Measurements from ENCODE around the gene AIFM3.

The AIFM3 gene

DNA sequence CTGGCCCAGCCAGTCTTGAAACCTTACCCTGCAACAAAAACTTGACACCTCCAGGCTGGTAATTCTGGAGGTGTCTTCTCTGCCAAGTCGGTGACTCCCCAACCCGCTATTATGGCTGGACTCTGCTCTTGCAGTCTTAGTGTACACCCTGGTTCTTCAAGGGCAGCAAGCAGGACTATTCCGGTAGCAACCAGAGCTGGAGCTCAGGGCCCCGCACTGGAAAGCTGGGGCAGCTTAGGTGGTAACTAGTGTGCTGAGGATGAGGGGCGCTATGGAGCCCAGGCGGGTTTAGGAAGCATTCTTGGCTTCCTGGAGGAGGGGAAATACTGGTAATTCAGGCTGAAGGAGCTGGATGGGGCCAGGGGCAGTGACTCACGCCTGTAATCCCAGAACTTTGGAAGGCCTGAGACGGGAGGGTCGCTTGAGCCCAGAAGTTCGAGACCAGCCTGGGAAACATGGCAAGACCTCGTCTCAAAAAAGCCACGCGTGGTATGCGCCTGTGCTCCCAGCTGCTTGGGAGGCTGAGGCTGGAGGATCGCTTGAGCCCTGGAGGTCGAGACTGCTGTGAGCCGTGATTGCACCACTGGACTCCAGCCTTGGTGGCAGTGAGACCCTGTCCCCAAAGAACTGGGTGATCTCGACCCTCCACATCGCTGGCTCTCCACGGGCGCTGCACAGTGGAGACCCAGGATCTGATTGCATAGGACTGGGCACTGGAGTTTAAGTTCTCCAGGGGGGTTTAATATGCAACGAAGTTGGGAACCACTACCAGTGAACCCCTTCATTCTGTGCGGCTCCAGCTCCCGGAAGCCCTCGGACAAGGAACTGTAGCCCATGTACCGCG is 10.6 kb upstream of the AIFM3 start:
- H3K4me3 ChIP-seq (ENCODE audit: low read depth, low read length), result peak overlapping the region; percentile 60
- DNase-seq (ENCODE audit: low read depth), result no peak

DNA sequence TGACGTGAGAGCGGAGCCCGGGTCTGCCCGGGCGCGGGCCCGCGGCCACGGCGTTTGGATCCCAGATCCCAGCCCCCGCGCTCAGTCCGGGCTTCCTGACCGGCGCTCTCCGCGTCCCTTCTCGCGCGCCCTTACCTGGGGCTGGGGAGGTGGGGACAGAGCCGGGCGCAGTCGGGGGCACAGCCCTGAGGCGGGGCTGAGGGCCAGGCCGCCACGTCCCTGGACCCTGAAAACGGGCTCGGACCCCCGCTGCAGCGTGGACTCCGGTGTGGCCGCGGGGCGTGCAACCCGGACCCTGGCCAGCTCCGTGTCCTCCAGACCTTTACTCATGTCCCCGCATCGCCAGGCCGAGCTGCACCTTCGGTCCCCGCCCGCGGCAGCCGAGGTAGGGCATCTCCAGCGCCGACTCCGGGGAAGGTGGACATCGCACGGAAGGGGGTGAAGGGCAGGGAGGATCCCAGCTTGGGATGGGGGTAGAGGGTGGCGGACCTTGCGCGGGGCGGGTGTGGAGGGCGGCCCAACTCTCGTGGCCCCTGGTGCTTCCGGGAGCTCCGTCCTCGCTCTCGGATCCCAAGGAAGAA is 9.9 kb upstream of the AIFM3 start:
- DNase-seq (ENCODE audit: low read depth), result no peak
- peak overlapping the region; percentile 60 for H3K4me3 ChIP-seq (ENCODE audit: low read depth, low read length)

DNA sequence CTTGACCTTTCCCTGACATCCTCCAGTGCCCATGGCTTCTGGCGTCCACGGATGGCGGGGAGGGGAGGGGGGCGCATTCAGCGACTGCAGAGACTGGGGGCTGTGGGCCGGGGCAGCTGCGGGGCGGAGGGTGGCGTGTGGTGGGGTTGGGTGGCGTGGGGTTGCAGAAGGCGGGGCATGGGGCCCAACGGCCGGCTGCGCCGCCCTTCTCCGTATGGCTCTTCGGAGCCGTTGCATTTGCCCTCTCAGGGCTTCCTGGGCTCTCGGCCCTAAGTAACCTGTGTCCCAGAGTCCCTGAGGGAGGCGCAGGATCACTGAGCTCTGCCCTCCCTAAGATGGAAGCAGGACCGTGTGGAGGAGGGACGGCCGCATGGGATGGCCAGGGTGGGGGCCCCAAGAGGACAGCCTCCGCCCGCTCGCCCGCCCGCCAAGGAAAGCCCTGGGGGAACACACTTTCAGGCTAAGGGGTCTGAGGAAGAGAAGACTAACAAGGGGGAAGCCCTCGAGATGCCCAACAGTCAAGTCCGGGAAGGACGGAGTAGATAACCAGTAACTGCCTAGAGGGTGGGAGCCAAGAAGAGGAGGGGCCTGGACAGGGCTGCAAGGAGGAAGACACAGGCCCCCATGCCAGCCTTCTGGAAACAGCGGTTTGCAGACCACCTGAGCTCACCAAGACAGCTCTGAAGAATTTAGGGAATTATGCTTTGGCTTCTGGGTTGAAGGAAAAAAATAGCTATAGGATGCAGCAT is 9.2 kb upstream of the AIFM3 start:
- peak overlapping the region; percentile 60 for H3K4me3 ChIP-seq (ENCODE audit: low read depth, low read length)
- DNase-seq (ENCODE audit: low read depth), result no peak

DNA sequence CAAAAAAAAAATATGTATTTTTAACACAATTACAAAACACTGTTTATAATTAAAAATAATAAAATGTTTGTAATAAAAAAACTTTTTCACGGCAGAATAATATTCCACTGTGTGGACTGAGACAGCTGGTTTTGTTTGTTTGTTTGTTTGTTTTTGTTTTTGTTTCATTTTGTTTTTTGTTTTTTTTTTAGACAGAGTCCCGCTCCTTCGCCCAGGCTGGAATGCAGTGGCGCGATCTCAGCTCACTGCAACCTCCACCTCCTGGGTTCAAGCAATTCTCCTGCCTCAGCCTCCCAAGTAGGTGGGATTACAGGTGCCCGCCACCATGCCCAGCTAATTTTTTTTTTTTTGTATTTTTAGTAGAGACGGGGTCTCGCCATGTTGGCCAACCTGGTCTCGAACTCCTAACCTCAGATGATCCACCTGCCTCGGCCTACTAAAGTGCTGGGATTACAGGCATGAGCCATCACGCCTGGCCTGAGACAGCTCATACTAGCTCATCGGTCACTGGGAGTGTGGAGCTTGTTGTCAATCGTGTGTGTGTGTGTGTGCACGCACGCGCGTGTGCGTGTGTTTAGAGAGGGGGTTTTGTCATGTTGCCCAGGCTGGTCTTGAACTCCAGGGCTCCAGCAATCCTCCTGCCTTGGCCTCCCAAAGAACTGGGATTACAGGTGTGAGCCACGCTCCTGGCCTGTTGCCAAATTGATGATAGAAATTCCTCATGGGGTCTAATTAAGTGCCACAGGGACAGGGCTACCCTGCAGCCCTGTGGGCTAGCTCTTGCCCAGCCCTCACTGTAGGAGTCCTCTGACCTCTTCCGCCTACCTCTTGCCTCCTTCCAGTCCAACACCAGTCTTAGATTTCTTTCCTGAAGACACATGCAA is 7.2 kb upstream of the AIFM3 start:
- no peak overlapping the region for H3K4me3 ChIP-seq (ENCODE audit: low read depth, low read length)
- no peak for DNase-seq (ENCODE audit: low read depth)

DNA sequence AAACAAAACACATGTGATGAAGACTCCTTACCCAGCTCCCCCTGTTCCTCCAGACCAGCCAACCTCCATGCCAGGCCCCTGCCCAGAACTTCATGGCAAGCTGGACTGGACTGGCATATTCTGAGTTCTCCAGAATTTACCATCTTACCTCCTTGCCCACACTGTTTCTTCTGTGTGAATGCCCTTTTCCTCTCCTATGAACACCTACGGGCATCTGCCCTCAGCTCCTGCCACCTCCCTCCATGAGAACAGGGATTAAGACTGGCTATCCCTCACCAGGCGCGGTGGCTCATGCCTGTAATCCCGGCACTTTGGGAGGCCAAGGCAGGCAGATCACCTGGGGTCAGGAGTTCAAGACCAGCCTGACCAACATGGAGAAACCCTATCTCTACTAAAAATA is 6.4 kb upstream of the AIFM3 start:
- DNase-seq (ENCODE audit: low read depth), result no peak
- no peak overlapping the region for H3K4me3 ChIP-seq (ENCODE audit: low read depth, low read length)

DNA sequence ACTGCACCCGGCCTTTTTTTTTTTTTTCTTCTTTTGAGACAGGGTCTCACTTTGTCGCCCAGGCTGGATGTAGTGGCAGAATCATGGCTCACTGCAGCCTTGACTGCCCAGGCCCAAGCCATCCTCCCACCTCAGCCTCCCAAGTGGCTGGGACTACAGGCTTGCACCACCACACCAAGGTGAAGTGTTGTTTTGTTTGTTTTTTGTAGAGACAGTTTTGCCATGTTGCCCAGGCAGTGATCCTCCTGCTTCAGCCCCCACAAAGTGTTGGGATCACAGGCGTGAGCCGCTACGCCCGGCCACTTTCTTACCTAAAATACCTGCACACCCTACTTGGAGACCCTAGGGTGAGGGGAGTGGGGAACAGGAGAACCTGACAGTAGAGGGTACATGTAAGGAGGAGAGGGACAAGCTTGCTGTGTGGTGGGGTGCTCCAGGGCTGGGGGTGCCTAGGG is 4.5 kb upstream of the AIFM3 start:
- no peak for DNase-seq (ENCODE audit: low read depth)
- no peak overlapping the region for H3K4me3 ChIP-seq (ENCODE audit: low read depth, low read length)

DNA sequence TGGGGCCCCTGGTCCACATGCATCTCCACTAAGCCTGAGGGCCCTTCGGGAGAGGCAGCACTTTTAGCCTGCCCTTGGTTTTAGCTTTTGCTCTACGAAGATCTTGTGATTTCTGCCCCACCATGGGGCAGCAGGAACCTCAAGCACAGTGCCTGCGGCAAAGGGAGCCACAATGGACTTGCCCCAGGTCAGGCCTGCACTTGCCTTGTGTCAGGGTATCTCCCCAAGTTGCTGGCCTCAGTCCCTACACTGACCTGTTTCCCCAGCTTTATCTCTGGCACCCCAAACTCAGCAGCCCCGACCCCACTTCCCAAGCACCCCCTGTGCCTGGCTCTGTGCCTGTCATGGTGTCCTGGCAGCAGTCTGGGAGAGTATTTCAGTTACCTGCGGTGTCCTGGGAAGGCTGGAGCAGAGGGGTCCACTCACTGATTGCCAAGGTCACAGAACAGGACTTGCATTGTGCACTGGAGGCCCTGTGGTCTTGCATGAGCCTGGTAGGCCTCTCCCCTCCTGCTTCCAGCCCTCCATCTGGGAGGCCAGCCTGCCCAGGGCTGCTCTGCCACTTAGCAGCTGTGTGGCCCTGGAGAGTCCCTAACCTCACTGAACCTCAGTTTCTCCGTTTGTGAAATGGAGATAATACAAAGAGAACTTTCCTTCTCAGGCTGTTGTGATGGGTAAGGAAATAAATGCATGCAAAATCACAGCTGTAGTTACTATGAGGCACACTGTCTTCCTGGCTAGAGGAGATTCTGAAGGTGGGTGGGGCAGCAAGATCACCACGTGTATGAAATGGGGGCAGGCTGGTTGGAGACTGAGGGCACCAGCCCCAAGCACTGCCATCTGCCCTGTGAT is 3.6 kb upstream of the AIFM3 start:
- DNase-seq (ENCODE audit: low read depth), result no peak
- no peak overlapping the region for H3K4me3 ChIP-seq (ENCODE audit: low read depth, low read length)

DNA sequence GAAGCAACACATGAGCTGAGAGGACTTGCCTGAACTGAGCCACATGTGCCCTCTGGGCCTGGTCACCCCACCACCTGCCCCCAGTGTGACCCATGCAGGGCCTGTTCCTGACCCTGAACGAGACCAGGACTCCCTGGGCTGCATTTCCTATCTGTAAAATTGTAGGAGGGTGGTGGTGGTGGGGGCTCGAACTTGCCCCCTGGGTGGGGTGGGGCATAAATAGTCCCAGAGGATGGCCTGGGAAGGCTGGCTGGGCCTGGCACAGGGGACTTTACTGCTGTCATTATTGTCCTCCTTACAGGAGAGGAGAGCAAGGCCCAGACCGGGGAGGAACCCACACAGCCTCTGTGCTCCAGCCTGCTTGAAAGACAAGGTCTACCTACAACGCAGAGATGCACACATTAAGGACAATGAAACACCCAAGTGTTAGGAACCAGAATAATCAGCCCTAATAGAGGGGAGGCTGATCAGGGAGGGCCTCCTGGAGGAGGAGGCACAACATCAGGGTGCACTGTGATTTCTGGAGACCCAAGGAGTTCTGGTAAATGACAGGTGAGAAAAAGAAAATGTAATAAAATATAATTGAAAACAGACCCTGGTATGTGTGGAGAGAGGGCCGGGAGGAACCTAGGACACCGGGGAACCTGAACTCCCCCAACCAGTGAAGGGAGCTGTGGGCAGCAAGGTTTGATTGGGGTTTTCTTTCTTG is 2.8 kb upstream of the AIFM3 start:
- H3K4me3 ChIP-seq (ENCODE audit: low read depth, low read length), result peak overlapping the region; percentile 24
- no peak for DNase-seq (ENCODE audit: low read depth)

DNA sequence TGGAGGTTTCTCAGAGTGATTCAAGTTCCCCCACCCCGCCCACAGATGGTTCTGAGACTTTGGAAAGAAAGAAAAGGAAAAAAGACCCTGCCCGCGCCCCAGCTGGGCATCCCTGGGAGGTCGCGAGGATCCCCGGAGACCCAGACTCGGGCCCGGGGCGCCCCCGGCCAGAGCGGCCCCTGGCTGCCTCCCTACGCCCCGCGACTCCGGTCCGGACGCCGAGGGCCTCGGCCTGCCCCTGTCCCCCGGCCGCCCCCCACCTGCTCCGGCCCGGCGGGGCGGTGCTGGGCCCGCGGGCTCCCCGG is 2.3 kb upstream of the AIFM3 start:
- peak overlapping the region; percentile 24 for H3K4me3 ChIP-seq (ENCODE audit: low read depth, low read length)
- no peak for DNase-seq (ENCODE audit: low read depth)

DNA sequence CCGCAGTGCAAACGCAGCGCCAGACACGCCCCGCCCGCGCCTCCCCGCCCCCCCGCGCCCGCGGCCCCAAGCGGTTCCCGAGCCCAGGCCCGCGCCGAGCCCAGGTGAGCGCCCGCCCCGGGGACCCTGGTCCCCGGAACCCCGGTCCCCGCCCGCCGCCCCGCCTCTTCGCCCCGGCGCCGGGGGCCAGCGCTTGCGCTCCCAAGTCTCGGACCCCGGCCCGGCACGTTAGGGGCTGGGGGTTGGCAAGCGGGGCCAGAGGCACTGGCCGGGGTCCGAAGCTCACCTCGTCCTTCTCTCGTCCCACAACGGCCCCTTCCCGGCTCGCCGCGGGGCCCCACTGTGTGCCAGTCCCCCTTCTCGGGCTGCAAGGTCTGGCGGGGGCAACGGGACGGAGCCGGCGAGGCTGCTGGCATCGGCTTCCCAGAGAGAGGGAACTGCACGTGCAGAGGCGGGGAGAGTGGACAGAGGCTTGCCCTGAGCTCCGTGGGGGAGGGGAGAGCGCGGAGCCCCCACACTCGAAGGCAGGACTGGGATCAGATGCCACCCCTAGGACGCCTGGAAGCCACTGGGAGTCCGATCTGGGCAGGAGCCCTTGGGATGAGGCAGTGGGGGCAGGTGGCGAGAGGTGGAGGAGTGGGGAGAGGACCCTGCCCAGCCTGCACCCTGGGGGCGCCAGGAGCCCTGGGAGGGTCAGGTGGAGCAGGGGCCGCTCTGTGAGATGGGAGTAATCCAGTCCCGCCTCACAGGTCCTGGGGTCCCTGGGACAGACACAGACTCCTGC is 1.8 kb upstream of the AIFM3 start:
- no peak for DNase-seq (ENCODE audit: low read depth)
- peak overlapping the region; percentile 40 for H3K4me3 ChIP-seq (ENCODE audit: low read depth, low read length)

DNA sequence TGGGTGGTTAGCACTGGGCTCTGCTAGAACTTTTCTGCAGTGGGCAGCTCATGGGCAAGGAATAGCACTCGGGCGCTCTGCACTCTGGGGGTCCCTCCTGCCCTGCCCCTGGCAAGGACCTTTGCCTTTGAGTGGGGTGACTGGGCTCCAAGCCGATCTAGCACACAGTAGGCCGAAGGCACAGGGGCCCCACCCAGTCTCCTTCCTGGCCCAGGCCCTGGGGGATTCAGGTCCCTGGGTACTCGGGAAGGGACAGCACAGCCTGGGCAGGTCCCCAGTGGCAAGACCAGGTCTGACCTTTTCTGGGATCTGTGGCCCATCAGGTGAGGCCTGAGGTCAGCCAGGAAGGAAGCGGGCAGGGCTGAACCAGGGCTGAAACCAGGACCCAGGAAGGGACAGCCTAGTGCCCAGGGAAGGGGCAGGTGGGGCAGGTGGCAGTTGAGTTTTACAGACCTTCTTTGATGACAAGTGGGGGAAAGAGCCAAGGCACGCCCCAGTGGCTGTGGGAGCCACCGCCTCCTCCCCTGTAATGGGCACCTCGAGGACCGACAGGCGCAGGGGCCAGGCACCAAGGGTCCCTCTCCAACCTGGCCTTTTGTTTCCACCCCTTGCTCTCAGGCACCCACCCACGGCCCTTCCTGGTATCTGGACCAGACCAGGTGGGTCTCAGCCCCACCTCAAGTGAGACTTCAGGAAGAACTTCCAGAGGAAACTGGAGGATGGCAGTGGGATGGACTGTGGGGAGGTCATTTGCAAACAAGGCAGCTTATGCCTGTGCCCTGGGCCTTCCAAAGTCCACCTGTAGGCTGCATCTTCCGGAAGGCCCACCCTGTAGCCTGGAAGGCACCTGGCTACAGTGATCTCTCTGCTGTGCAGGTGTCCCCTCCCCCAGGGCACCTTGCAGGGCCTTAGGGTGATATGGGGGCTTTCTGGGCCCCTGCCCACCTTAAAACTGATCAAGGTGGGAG is 883 bp upstream of the AIFM3 start:
- H3K4me3 ChIP-seq (ENCODE audit: low read depth, low read length), result no peak overlapping the region
- DNase-seq (ENCODE audit: low read depth), result no peak

DNA sequence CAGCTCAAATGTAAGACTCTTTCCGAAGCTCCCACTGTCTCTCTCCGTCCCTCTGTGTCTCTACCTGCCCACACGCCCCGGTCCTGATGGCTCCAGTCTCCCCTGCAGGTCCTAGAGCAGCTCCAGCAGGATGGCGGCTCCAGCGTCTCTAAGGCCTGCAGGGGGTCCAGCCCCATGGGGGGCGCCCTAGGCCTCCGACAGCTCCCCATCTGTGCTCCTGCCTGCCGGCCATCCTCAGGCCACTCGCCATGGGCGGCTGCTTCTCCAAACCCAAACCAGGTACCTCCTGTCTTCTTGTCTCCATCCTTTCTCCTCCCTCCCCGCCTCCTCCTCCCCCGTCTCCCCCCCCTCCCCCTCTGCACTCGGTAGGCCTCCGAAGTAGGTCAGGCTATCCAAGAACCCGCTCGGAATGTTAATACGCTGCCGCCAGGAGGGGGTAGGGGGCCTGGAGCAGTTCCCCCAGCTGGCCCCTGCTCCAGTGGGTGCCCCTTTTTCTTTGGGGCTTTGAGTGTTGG is 699 bp downstream of the AIFM3 start:
- no peak overlapping the region for H3K4me3 ChIP-seq (ENCODE audit: low read depth, low read length)
- DNase-seq (ENCODE audit: low read depth), result no peak

DNA sequence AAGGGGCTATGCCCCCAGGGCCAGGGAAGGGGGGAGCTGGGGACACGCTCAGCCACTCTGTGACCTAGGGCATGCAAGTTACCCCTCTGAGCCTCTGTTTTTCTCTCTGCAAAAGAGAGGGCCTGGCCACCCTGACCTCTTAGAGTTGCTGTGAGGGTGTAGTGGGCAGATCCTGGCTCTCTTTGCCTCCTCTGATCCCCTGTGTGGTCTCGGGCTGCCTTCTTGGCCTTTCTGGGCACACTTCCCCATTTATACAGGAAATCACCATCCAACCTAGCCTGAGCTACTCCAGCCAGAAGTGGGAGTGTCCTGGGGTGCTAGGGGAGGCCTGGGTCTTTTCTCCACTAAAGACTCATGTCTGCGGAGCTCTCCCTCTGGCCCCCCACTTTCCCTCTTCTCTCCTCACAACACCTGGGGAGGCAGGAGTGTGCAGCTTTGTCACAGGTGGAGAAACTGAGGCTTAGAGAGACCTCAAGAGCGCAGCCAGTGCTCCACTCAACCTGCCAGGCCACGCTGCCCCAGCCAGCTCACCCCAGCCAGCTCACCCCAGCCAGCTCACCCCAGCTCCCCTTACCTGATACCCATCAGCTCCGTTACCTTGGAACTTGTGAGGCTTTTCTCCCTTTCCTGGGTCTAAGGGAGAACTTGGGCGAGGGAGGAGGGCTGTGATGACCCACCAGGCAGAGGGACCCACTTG is 1.4 kb downstream of the AIFM3 start:
- H3K4me3 ChIP-seq (ENCODE audit: low read depth, low read length), result no peak overlapping the region
- DNase-seq (ENCODE audit: low read depth), result no peak

DNA sequence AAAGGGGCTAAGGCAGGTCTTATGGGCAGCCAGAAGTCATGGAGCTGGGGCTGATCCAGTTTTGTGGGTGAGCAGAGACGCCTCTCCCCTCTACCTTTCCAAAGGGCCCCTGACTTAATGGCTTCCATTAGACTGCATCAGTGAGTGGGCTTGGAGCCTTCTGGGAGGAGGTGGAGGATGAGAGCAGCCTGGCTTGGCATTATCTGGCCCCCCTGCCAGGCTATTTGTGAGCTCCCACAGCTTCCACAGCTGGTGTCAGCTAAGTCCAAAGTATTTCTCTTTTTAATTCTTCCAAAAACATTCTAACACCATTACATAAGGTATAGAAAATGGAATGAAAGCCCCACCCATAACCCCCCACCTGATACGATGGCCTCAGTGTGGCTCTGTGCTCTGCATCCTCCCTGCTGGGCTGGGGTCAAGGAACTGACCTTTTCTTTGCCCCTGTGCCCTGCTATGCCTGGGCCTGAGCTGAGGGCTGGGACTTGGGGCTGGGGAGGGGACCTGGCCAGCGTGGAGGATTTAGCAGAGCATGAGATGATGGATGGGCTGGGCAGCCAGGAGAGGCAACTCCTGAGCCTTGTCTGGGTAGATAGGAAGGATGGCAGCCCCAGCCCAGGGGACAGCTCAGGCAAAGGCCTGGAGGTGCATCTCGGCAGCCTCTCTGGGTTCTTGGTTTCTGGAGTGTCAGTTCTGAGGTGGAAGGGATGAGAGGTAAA is 4.0 kb downstream of the AIFM3 start:
- DNase-seq (ENCODE audit: low read depth), result no peak
- H3K4me3 ChIP-seq (ENCODE audit: low read depth, low read length), result no peak overlapping the region
